ENCODE results near the gene TRIM71.

TRIM71 gene

GRCh38 chr3:32892625-32893598 is 75.1 kb downstream of the TRIM71 start:
- H3K36me3 ChIP-seq (ENCODE audit: control insufficient read depth in 2 of 2, insufficient read depth in 1 of 2, low read length in 2 of 2), result peaks cover 0 to 37% of the 10 kb centered on the region in 2 experiments; a peak in 1 of 3 replicates
- H3K4me1 ChIP-seq (ENCODE audit: control insufficient read depth, insufficient read depth, low read length), result no peaks in the 10 kb centered on the region
- no peak overlapping the region for H3K4me3 ChIP-seq (ENCODE audit: low read depth, low read length)
- CTCF ChIA-PET, result no interaction called here
- POLR2A ChIA-PET, result no interaction called here
- no peaks in the 10 kb centered on the region for H3K9me3 ChIP-seq (ENCODE audit: control insufficient read depth, insufficient read depth, low read depth, low read length)
- no peak for TF ChIP-seq PATZ1 (tag by site-specific recombination; IDR thresholded peaks at IDR 0.05)
- no peak for TF ChIP-seq MZF1 (tag by site-specific recombination; IDR thresholded peaks at IDR 0.05; ENCODE audit: borderline replicate concordance)
- TF ChIP-seq ZNF623 (tag by site-specific recombination; IDR thresholded peaks at IDR 0.05), result no peak
- no peak for TF ChIP-seq ZNF580 (tag by site-specific recombination; IDR thresholded peaks at IDR 0.05)
- no peak for TF ChIP-seq ZBTB1 (tag by site-specific recombination; IDR thresholded peaks at IDR 0.05)
- TF ChIP-seq ZNF792 (tag by site-specific recombination; IDR thresholded peaks at IDR 0.05), result no peak
- H3K27ac ChIP-seq (ENCODE audit: extremely low read depth, low read depth, low read length), result no peak overlapping the region

- Histone ChIP-seq H3K27ac (ENCODE audit: extremely low read depth, low read depth, low read length) (no peak overlapping the region), H3K4me1 (ENCODE audit: control insufficient read depth, insufficient read depth, low read length) (no peaks in the 10 kb centered on the region), H3K9me3 (ENCODE audit: control insufficient read depth, insufficient read depth, low read depth, low read length) (no peaks in the 10 kb centered on the region), H3K4me3 (ENCODE audit: low read depth, low read length) (no peak overlapping the region), H3K36me3 (ENCODE audit: control insufficient read depth in 2 of 2, insufficient read depth in 1 of 2, low read length in 2 of 2) (peaks cover 0 to 26% of the 10 kb centered on the region in 2 experiments; a peak in 1 of 3 replicates)
- no peak for TF ChIP-seq ZNF530 (tag by site-specific recombination; IDR thresholded peaks at IDR 0.05; ENCODE audit: low read depth)
- TF ChIP-seq TCF7L2 (IDR thresholded peaks at IDR 0.05; ENCODE audit: borderline replicate concordance, low read depth, low read length), result no peak
- no peak for TF ChIP-seq AEBP2 (tag by site-specific recombination; IDR thresholded peaks at IDR 0.05; ENCODE audit: borderline replicate concordance)
- TF ChIP-seq ZNF701 (tag by site-specific recombination; IDR thresholded peaks at IDR 0.05), result no peak
- TF ChIP-seq ZNF16 (tag by site-specific recombination; IDR thresholded peaks at IDR 0.05; ENCODE audit: low read depth), result no peak
- no peak for TF ChIP-seq HOXD13 (CRISPR knock-in tag; IDR thresholded peaks at IDR 0.05; ENCODE audit: borderline replicate concordance)
- TF ChIP-seq ZIC2 (tag by site-specific recombination; IDR thresholded peaks at IDR 0.05), result no peak
- no peak for TF ChIP-seq ZNF501 (tag by site-specific recombination; IDR thresholded peaks at IDR 0.05)
- TF ChIP-seq YY2 (tag by site-specific recombination; IDR thresholded peaks at IDR 0.05), result no peak
- no peak for TF ChIP-seq ZNF513 (tag by site-specific recombination; IDR thresholded peaks at IDR 0.05)
- CTCF ChIA-PET, result interaction anchor here (0.5 kb wide), 1 partner anchor 344 kb away, joined by 3 read pairs; no protein-coding TSS in a partner anchor
- POLR2A ChIA-PET, result no interaction called here
Observed at GRCh38 chr3:32894977-32895376, 77.2 kb downstream of the TRIM71 start.
